Lower lobe of right lung (tissue), 2 donors: Measurements from ENCODE around the gene ZNF182. TPM values are rescaled to one million over a fixed set of nuclear protein-coding genes. Genes with fewer than 3 reads are reported as not detected.
"Not testable (repeated sequence)": the region's sequence is repeated elsewhere in the genome, so short reads cannot be mapped to it uniquely, and the experiment has no call there.

Source experiments
- ATAC-seq, 2 donors: fragments of 200-7000 bp; cut with Tn5 transposase; one replicate each; pipeline ENCODE4 v1.9.1; 2020 to 2022; ENCODE audit warnings: mild to moderate bottlenecking in 2 of 2, moderate library complexity in 2 of 2
- DNase-seq: peaks from one replicate; pipeline ENCODE4 v3.0.0-alpha.2; 2020
- H3K27ac ChIP-seq: fragments of 200-600 bp; one replicate; pipeline ENCODE4 v1.8.0; 2022
- H3K27me3 ChIP-seq: fragments of 200-600 bp; one replicate; pipeline ENCODE4 v1.8.0; 2022; ENCODE audit warnings: low read depth
- H3K36me3 ChIP-seq: fragments of 200-600 bp; one replicate; pipeline ENCODE4 v1.8.0; 2022; ENCODE audit warnings: mild to moderate bottlenecking
- H3K4me1 ChIP-seq: fragments of 200-600 bp; one replicate; pipeline ENCODE4 v1.8.0; 2022
- H3K4me3 ChIP-seq: fragments of 200-600 bp; one replicate; pipeline ENCODE4 v1.8.0; 2022; ENCODE audit warnings: mild to moderate bottlenecking
- H3K9me3 ChIP-seq: fragments of 200-600 bp; one replicate; pipeline ENCODE4 v1.8.0; 2022
- CTCF ChIP-seq: fragments of 200-600 bp; IDR thresholded peaks from one replicate; pipeline ENCODE4 v1.8.0; 2022; ENCODE audit warnings: antibody characterized with exemption, mild to moderate bottlenecking
- intact Hi-C: fragments of 100-400 bp; cut with DNase I; formaldehyde crosslinking; loops from one replicate; pipeline ENCODE4 v1.11.0; 2022
- long read RNA-seq: library from polyadenylated mRNA; unstranded; transcript quantifications from one replicate; pipeline ENCODE4 v2.0.0, GENCODE V29; 2021
- total RNA-seq: library from RNA; stranded (reverse); fragmentation: NEBNext Ultra II Directional; extraction: Animal tissue kit (Norgen Biotek cat#: 25700); gene quantifications from one replicate; pipeline ENCODE4 v1.2.1, GENCODE V29; 2021
- donor health status: DM: no; HTN: yes; CAD: no; lungs with severe emphysema.

ZNF182 gene
- total RNA-seq, result 6.5 TPM
- long read RNA-seq, partial matches to known transcripts, result 1 of 3 reads
- long read RNA-seq, other reads (novel, unspliced or antisense), result 1 of 3 reads

DNA sequence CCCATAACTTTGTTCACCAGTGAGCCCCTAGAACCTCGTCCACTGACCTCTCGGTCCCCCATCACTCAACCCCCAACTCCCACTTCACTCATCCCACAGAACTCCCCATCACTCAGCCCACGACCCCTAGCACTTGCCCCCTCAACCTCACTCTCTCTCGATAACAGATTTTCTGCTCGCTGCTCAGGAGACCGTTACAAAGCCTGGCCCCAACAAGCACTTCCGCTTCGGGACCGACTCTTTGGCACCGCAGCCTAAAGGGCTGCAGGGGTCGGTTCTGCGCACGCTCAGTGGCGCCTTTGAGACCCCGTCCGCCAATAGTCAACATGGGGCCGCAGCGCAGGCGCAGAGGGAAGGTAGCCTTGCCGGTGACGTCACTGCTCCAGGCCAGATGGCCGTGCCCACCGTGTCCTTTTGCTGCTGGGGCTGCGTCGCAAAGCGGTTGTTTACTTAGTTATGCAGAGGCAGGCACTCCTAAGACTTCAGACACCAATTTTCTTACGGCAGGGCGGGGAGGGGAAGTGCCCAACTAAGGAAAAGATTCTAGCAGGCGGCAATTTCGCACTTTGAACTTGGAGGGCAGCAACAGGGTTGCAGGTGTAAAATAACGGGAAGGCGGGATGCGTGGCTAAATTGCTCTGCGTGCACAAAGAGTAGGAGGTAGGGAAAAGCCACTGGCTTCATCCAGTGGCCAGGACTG is at the start of gene ZNF182:
Gene ZNF182 (minus strand): TSS at position 232 of the 700 bp plus-strand sequence. CDS start 1,380 bp downstream, outside the sequence.
- intact Hi-C loops, result no loop called here
- ATAC-seq (peak; percentile 99), DNase-seq (peak; percentile 95)
- H3K27ac ChIP-seq, result peak within 1 kb of the TSS; percentile 77
- no peaks in the 10 kb centered on the region for H3K4me1 ChIP-seq
- H3K9me3 ChIP-seq, result no peaks in the 10 kb centered on the region
- no peak for TF ChIP-seq CTCF
- peak within 1 kb of the TSS; percentile 65 for H3K4me3 ChIP-seq
- no peaks in the 10 kb centered on the region for H3K27me3 ChIP-seq
- no peaks in the 10 kb centered on the region for H3K36me3 ChIP-seq

DNA sequence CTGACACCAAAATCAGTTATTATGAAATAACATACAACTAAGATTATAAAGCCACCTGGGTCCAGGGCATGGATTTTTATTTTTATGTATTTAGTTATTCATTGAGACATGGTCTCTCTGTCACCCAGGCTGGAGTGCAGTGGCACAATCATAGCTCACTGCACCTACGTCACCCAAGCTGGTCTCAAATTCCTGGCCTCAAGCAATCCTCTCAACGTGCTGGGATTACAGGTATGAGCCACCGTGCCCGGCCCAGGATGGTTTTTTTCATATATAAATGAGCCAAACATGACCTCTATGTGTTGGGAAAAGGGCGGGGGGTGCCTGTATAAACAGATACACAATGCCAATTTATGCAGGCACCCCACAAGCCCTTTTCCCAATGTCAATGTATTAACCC is 43.1 kb upstream of the ZNF182 start:
- no peaks in the 10 kb centered on the region for H3K27me3 ChIP-seq
- H3K36me3 ChIP-seq, result no peaks in the 10 kb centered on the region
- H3K9me3 ChIP-seq, result no peaks in the 10 kb centered on the region
- ATAC-seq, result no peak
- intact Hi-C loops, result no loop called here
- no peak overlapping the region for H3K4me3 ChIP-seq
- peak overlapping the region; percentile 6 for H3K27ac ChIP-seq
- no peaks in the 10 kb centered on the region for H3K4me1 ChIP-seq
- no peak for TF ChIP-seq CTCF
- no peak for DNase-seq

DNA sequence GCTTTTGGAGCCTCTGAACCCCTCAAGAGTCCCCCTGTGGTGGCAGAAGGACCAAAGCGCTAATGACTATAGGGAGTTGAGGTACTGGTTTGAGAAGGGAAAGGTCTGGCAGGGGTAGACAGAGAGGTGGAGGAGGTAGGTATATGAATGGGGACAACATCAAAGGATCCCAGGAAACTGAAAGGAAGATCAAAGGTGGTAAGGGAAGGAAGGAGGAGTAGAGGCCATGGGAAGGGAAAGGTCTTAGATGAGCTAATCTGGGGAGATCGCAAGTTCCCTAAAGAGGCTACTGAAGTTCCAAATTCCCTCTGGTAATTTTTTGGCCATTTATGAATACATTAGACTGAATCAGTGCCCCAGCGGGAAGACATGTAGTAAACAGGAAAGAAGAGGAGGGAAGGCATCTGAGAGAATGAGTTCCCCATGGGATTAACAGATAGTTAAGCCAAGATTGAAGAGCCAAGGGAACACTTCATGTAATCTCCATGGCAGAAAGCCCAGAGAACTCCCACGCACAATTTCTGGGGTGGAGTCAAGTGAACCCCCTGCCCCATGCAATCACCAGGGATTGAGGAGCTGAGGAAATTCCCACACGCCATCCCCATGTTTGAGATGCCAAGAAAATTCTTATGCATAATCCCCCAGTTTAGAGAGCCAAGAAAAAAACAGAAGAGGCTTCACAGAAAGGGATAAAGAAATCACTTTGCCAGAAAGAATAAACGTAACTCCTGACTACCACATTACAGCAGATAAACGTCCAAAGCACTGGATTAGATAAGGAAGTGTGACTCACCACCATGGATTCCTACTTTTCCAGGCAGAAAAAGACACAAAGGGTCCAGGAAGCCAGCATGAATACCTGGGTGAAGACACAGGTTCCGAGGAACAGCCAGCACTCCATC is 41.9 kb upstream of the ZNF182 start:
- intact Hi-C loops, result no loop called here
- Histone ChIP-seq H3K9me3 (no peaks in the 10 kb centered on the region), H3K27me3 (no peaks in the 10 kb centered on the region), H3K36me3 (no peaks in the 10 kb centered on the region), H3K4me1 (no peaks in the 10 kb centered on the region), H3K27ac (peak overlapping the region; percentile 6), H3K4me3 (no peak overlapping the region)
- ATAC-seq (peak in 1 of 2 donors; percentile 24), DNase-seq (no peak)
- TF ChIP-seq CTCF, result no peak

DNA sequence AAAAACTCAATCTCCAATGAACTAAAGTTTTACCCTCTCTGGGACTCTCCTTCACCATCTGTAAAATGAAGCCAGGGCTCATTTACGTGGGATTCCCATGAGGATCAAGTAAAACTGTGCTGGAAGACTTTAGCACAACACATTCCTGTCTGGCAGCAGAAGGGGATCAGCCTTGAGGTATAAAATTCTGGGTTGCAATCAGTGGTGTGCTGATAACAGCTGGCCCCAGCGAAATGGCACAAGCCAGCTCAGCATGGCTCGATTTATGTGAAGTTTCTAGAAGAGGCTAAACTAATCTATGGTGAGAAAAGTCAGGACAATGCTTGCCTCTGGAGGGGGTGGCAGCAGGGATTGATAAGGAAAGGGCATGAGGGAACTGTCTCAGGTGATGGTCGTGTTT is 39.3 kb upstream of the ZNF182 start:
- no peak overlapping the region for H3K4me3 ChIP-seq
- no peak for DNase-seq
- intact Hi-C loops, result no loop called here
- no peaks in the 10 kb centered on the region for H3K36me3 ChIP-seq
- H3K9me3 ChIP-seq, result no peaks in the 10 kb centered on the region
- TF ChIP-seq CTCF, result no peak
- ATAC-seq, result no peak
- no peak overlapping the region for H3K27ac ChIP-seq
- H3K4me1 ChIP-seq, result no peaks in the 10 kb centered on the region
- H3K27me3 ChIP-seq, result no peaks in the 10 kb centered on the region

- TF ChIP-seq CTCF, result no peak
- H3K4me1 ChIP-seq, result no peaks in the 10 kb centered on the region
- DNase-seq, result no peak
- H3K27ac ChIP-seq, result no peak overlapping the region
- intact Hi-C loops, result no loop called here
- no peak for ATAC-seq
- no peaks in the 10 kb centered on the region for H3K9me3 ChIP-seq
- no peaks in the 10 kb centered on the region for H3K27me3 ChIP-seq
- H3K4me3 ChIP-seq, result no peak overlapping the region
- H3K36me3 ChIP-seq, result no peaks in the 10 kb centered on the region
Measured at GRCh38 chrX:48035891-48036290, 32.1 kb upstream of the ZNF182 start.

GRCh38 chrX:48030641-48031173 is 26.9 kb upstream of the ZNF182 start:
- H3K9me3 ChIP-seq, DNase-seq, intact Hi-C loops, ATAC-seq, H3K27me3 ChIP-seq, H3K4me3 ChIP-seq, H3K4me1 ChIP-seq, H3K36me3 ChIP-seq, H3K27ac ChIP-seq: not testable (repeated sequence)
